Erythroblast (primary cell): Measurements from ENCODE around the gene CRIP1.

Experiments used
- GATA1 ChIP-seq: IDR thresholded peaks from 2 replicates; pipeline ENCODE4 v1.6.1; 2011; ENCODE audit warnings: low read depth, mild to moderate bottlenecking, control low read depth, low read length, moderate library complexity
- POLR2A ChIP-seq: IDR thresholded peaks from 2 replicates; pipeline ENCODE4 v1.6.1; 2011; ENCODE audit warnings: mild to moderate bottlenecking, low read length

- no peak for TF ChIP-seq POLR2A
- TF ChIP-seq GATA1, result no peak
Observed at GRCh38 chr14:105530285-105531087, 43.8 kb downstream of the CRIP1 start.
